Measurements from ENCODE around the gene SLC38A1.
"Not testable (repeated sequence)": the region's sequence is repeated elsewhere in the genome, so short reads cannot be mapped to it uniquely, and the experiment has no call there.

Gene SLC38A1

GRCh38 chr12:46206471-46206870, 62.4 kb downstream of the SLC38A1 start:
- no peak for DNase-seq (ENCODE audit: low read depth)

GRCh38 chr12:46205294-46205693, 63.5 kb downstream of the SLC38A1 start:
- DNase-seq (ENCODE audit: low read depth): no peak

- DNase-seq (ENCODE audit: low read depth): no peak
Observed at GRCh38 chr12:46201284-46201789, 67.5 kb downstream of the SLC38A1 start.

- DNase-seq (ENCODE audit: low read depth): no peak
Observed at GRCh38 chr12:46200551-46200950, 68.3 kb downstream of the SLC38A1 start.

- DNase-seq (ENCODE audit: low read depth): no peak
Observed at GRCh38 chr12:46198913-46199312, 69.9 kb downstream of the SLC38A1 start.

GRCh38 chr12:46197883-46198282, 71.0 kb downstream of the SLC38A1 start:
- DNase-seq (ENCODE audit: low read depth): no peak

- DNase-seq (ENCODE audit: low read depth): not testable (repeated sequence)
Observed at GRCh38 chr12:46190533-46190932, 78.3 kb downstream of the SLC38A1 start.

GRCh38 chr12:46188170-46188569, 80.7 kb downstream of the SLC38A1 start:
- DNase-seq (ENCODE audit: low read depth): no peak

GRCh38 chr12:46187023-46187422, 81.8 kb downstream of the SLC38A1 start:
- DNase-seq (ENCODE audit: low read depth): no peak

GRCh38 chr12:46186088-46186487, 82.8 kb downstream of the SLC38A1 start:
- no peak for DNase-seq (ENCODE audit: low read depth)

- no peak for DNase-seq (ENCODE audit: low read depth)
Observed at GRCh38 chr12:46185686-46186085, 83.2 kb downstream of the SLC38A1 start.

GRCh38 chr12:46184798-46185595, 83.8 kb downstream of the SLC38A1 start:
- no peak for DNase-seq (ENCODE audit: low read depth)

GRCh38 chr12:46183112-46183511, 85.7 kb downstream of the SLC38A1 start:
- no peak for DNase-seq (ENCODE audit: low read depth)

- DNase-seq (ENCODE audit: low read depth): no peak
Observed at GRCh38 chr12:46181465-46181864, 87.4 kb downstream of the SLC38A1 start.

- no peak for DNase-seq (ENCODE audit: low read depth)
Observed at GRCh38 chr12:46179693-46180452, 89.0 kb downstream of the SLC38A1 start.

GRCh38 chr12:46177837-46178608, 90.8 kb downstream of the SLC38A1 start:
- DNase-seq (ENCODE audit: low read depth): no peak

GRCh38 chr12:46177025-46177424, 91.8 kb downstream of the SLC38A1 start:
- DNase-seq (ENCODE audit: low read depth): no peak

- DNase-seq (ENCODE audit: low read depth): no peak
Observed at GRCh38 chr12:46174919-46175318, 93.9 kb downstream of the SLC38A1 start.

GRCh38 chr12:46174061-46174662, 94.7 kb downstream of the SLC38A1 start:
- DNase-seq (ENCODE audit: low read depth): no peak

GRCh38 chr12:46168426-46168825, 100.4 kb downstream of the SLC38A1 start:
- DNase-seq (ENCODE audit: low read depth): no peak

- DNase-seq (ENCODE audit: low read depth): no peak
Observed at GRCh38 chr12:46167412-46167811, 101.4 kb downstream of the SLC38A1 start.

- DNase-seq (ENCODE audit: low read depth): no peak
Observed at GRCh38 chr12:46165191-46165590, 103.7 kb downstream of the SLC38A1 start.

Data from T follicular helper cell (primary cell).